Stimulated activated naive CD4-positive, alpha-beta T cell (primary cell): Measurements from ENCODE around the gene SLC39A13.

ENCODE experiments used
- DNase-seq, 6 experiments: peaks; one replicate each; lab custom pipeline; 2025; lab: John Stamatoyannopoulos, UW

The SLC39A13 gene

DNA sequence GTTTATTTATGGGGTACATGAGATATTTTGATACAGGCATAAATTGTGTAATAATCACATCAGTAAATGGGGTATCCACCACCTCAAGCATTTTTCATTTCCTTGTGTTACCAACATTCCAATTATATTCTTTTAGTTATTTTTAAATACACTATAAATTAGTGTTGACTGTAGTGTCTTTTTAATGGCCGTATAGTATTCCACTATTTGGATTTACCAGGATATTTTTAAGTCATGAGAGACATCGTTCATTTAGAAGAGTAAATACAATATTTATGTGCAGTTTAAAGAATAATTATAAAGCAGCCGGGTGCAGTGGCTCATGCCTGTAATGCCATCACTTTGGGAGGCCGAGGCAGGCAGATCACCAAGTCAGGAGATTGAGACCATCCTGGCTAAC lies 23.9 kb upstream of the SLC39A13 start:
- DNase-seq: no peak

- no peak for DNase-seq
Measured at GRCh38 chr11:47387944-47388696, 20.3 kb upstream of the SLC39A13 start.

DNA sequence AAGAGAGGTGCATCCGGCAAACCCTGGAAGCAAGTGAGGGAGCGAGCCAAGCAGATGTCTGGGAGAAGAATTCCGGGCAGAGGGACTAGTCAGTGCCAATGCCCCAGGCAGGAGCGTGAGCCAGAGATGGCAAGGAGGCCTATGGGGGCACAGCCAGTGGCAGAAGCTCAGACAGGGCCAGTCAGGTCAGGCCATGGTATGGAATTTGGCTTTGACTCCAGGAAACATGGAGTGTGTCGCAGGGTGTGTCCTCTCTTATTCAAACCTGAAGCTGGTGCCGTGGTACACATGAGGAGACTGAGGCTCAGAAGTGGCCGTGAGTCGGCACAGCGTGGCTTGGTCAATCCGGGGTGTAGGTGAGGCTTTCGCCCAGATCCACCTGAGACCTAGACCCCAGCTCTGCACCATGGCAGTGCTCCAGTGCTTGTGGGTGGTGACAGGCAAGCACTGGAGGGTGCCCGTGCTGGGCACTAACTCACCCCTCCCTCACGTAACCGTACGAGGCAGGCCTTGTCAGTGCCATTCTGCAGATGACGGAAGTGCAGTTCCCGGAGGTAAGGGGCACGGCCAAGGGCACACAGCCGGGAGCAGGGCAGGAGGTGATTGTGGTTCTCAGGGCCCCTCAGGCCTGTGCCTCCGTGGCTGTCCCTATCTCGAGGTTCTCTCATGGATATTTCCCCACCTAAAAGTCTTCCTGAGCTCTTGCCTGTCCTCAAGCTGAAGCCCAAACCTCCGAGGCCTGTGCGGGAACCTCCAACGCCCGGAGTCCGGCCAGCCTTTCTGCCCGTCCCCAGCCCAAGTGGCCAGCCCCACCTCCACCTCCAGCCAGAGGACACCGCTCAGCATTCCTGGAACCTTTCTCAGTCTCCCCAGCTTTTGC lies 19.5 kb upstream of the SLC39A13 start:
- DNase-seq: no peak

GRCh38 chr11:47389577-47390421 lies 18.6 kb upstream of the SLC39A13 start:
- no peak for DNase-seq

- no peak for DNase-seq
Measured at GRCh38 chr11:47390422-47390760, 18.0 kb upstream of the SLC39A13 start.

- DNase-seq: no peak
Measured at GRCh38 chr11:47391077-47391583, 17.3 kb upstream of the SLC39A13 start.

- DNase-seq: no peak
Measured at GRCh38 chr11:47391711-47392432, 16.5 kb upstream of the SLC39A13 start.

DNA sequence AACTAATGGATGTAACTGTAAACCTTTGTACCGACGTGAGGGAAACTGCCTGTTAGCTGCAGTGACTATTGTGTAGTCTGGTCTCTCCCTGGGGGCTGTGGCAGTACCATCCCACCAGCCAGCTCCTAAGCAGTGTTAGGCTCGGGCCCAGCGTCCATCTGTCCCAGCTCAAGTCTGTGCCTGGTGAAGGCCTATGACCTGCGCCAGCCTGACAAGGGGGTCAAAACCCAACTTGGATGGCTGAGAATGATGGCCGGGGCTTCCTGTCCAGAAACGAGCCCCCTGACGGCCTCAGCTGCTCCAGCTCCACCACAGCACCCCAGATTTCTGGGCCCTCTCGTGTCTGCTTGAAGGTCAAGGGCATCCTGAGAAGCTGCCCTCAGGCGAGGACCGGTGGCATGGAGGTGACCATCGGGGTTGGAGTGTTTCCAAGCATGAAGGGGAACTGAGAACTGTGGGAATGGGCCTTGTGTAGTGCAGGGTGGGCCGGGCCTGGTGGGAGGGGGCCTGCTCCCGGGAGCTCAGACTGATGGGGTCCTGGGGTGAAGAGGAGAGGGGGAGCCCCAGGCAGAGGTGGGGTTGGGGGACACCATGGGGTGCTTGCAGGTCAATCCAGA lies 15.7 kb upstream of the SLC39A13 start:
- no peak for DNase-seq

- no peak for DNase-seq
Measured at GRCh38 chr11:47393163-47394049, 15.0 kb upstream of the SLC39A13 start.

DNA sequence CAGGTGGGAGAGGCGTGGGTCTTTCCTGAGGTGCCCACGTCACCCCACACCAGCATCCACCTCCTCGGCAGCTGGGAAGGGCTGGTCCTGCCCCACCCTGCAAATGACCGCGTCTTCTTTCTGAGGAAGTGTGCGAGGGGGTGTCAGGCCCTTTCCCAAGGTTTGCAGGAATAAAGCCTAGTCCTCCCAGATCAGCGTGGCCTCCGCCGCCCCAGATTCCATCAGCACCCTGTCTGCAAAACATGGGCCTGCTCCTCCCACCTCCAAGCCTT lies 14.4 kb upstream of the SLC39A13 start:
- no peak for DNase-seq

DNA sequence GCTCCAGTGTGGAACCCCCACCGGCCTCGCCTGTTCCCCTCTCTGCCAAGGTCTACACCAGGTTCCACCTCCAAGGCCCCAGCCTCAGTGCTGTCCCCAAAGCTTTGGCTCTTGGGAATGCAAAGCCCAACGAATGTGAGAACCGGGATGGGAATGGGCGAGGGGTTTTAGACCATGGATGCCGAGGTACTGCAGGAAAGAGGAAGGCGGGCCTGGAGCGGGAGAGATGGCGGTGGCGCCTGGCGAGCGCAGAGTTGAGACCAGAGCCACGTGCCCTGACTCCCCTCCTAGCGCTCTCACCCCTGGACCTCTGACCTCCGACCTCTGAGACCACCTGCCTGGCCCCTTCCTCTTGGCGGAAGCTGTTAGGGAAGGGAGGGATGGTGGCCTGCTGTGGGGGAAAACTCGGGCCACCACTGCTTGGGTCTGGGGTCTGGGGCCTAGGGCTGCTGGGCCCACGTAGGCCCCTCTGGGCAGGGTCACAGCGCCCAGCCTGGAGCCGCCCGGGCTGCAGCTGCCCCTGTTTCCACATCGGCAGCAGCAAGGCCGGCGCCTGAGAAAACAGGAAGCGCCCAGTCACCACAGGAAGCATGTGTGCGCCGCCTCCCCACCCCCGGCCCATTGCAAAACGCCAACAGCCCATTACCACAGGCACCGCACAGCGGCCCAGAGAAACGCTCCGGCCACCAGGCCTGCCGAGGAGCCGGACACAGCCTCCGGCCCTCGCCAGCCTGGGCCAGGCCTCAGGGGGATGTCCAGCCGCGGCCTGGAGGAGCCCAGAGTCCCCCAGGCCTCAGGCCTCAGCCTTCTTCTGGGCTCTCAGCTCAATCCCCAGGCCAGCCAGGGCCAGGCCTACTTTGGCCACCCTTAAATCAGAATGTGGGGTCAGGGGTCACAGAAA lies 13.8 kb upstream of the SLC39A13 start:
- peak in 5 of 6 experiments; percentile 15 to 60 (median 41) for DNase-seq

DNA sequence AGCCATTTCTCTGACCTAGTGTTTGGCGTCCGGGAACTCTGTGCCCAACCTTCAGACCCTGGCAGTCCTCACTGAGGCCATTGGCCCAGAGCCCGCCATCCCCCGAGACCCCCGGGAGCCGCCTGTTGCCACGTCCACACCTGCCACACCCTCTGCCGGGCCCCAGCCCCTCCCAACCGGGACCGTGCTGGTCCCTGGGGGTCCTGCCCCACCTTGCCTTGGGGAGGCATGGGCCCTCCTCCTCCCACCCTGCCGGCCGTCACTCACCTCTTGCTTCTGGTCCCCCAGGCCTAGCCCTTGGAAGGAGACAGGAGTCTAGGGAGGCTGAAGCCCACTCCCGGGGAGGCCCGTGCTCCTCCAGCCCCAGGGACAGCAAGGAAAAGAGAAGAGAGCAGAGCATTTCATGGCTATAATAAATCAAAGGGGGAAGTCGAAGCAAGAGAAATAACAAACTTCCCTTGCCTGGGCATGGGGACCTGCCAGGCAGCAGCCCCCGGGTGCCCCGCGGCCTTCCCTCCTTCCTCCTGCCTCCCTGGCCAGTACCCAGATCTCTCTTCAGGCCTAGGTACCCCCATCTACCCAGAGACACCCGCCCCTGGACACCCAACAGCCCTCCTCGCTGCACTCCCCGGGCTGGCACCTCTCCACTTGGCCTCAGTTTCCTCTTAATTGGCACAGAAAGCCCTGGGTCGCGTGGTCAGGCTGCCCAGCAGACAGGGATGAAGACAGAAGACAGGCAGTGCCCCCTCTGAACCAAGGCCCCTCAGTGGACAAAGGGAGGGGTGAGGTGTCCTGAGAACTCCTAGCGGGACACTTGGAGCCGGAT lies 13.0 kb upstream of the SLC39A13 start:
- no peak for DNase-seq

GRCh38 chr11:47396049-47396320 lies 12.4 kb upstream of the SLC39A13 start:
- no peak for DNase-seq

DNA sequence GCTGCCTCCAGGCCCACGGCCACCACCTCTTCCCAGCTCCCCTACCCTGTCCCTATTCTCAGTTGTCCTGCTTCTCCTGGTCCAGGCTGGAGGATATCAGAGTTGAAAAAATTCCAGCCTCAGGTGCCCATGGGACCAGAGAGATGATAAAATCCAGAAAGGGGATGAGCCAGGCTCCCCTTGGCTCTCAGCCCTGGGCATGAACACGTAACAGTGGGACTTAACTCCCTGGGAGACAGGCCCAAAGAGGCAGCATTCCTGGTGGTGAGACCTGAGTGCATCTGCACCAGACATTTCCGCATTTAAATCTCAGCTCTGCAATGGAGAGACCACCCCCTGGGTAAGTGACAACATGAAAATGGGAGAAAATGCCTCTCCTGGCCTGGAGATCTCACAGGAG lies 10.4 kb upstream of the SLC39A13 start:
- no peak for DNase-seq

DNA sequence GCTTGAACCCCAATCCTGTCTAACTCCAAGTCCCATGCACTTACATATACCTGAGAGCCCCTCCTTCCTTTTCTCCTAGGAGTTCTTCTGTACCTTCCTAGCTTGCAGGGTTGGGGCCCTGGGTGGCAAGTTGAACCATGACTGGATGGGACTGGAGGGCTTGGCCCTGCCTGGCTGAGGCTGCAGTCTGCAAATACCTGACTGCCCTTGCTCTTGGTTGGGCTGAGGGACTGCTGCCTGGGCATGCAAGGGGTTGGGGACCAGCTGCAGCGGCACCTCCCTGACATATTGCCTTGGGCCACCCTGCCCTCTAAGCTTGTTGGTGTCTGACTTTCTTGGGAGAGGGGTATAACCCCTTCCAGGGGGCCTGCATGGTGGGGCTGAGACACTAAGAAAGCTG lies 9.8 kb upstream of the SLC39A13 start:
- DNase-seq: no peak

DNA sequence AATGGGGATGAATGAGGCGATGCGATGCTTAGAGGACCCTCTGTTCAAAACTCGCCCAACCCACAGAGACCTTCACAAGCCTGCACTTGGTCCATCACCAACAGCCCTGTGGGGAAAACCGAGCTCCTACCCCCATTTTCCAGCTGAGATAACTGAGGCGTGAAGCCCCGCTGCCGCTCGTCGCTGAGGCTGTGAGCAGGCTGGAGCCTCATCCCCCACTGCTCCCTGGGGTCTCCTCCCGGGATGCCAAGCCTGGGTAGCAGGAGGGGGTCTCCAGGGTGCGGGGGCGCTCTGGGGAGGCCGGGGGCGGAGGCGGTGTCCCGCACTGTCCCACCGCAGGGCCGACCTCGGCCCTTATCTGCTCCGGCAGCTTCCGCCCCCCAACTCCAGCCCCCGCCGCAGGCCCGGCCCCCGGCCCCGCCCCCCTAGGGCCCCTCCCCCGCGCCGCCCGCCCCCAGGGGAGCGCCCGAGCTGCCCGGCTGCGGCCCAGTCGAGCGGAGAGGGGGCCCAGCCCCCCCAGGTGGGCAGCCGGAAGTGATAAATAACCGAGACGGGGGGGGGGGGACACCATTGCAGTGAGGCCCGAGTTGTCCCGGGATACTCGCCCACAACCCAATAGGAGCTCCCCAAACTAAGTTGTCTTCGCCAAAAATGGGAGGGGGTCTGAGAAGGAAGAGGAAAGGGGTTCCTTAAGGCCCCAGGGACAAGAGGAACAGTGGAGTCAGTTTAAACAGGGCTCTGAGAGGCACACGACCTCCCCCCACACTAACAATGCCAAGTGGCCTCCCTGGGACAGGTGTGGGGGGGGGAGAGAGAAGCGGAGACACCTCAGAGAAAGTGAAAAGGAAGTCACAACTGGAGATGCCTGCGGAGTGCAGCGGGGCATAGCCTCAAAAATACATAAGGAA lies 8.3 kb upstream of the SLC39A13 start:
- DNase-seq: peak; percentile 19 to 66 (median 51)

DNA sequence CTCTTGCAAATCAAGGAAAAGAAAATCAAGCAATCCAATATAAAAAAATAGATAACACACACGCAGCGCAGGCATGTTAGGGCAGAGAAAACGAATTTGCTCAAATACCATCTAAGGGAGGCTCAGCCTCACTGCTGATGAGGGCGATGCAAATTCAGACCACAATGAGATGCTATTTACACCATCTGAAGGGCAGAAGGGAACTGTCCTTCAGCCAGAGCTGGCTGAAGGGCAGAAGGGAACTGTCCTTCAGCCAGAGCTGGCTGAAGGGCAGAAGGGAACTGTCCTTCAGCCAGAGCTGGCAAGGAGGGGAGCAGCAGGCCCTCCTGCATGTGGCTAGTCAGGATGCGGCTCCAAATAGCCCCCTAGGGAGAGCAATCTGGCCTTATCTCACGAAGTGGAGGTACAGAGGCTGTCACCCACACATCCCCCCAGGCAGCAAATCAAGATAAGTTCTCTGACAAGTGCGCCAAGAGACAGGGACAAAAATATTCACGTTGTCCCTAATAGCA lies 7.6 kb upstream of the SLC39A13 start:
- no peak for DNase-seq
